ENCODE measurements around the gene PARVB. TPM values are rescaled to one million over a fixed set of nuclear protein-coding genes. Genes with fewer than 3 reads are reported as not detected.

The PARVB gene
- total RNA-seq, 4 donors from 2014 or later: 3.3 to 20.8 (median 11.7) TPM

- Histone ChIP-seq H3K27me3 (no peaks in the 10 kb centered on the region), H3K27ac (peak overlapping the region in 3 of 4 donors; percentile 26 to 60 (median 35)), H3K4me3 (no peak overlapping the region), H3K9me3 (no peaks in the 10 kb centered on the region), H3K36me3 (no peaks in the 10 kb centered on the region), H3K4me1 (peaks cover 7 to 10% (median 9%) of the 10 kb centered on the region in 3 donors)
- 52 to 62% methylated on average over 20 of the region's 20 CpGs for WGBS, 2 donors
- DNase-seq: no peak
- TF ChIP-seq CTCF (IDR thresholded peaks at IDR 0.05) (no peak), POLR2A (IDR thresholded peaks at IDR 0.05) (no peak)
- intact Hi-C loops (cut with DNase I): no loop called here
Measured at GRCh38 chr22:44042249-44043218, 18.4 kb downstream of the PARVB start.

GRCh38 chr22:44045145-44045544 lies 21.0 kb downstream of the PARVB start:
- no peaks in the 10 kb centered on the region for H3K36me3 ChIP-seq
- TF ChIP-seq CTCF (IDR thresholded peaks at IDR 0.05) (no peak), POLR2A (IDR thresholded peaks at IDR 0.05) (no peak)
- DNase-seq: no peak
- H3K9me3 ChIP-seq: no peaks in the 10 kb centered on the region
- H3K27me3 ChIP-seq: no peaks in the 10 kb centered on the region
- H3K27ac ChIP-seq: no peak overlapping the region
- no peak overlapping the region for H3K4me3 ChIP-seq
- H3K4me1 ChIP-seq: peaks cover 0 to 27% (median 4%) of the 10 kb centered on the region in 3 donors
- intact Hi-C loops (cut with DNase I): no loop called here
- WGBS, 2 donors: 70 to 100% methylated on average over 1 of the region's 1 CpG

GRCh38 chr22:44046485-44047141 lies 22.5 kb downstream of the PARVB start:
- Histone ChIP-seq H3K4me3 (no peak overlapping the region), H3K4me1 (peaks cover 0 to 38% (median 4%) of the 10 kb centered on the region in 3 donors), H3K27ac (peak overlapping the region in 1 of 4 donors; percentile 39), H3K9me3 (no peaks in the 10 kb centered on the region), H3K36me3 (no peaks in the 10 kb centered on the region), H3K27me3 (no peaks in the 10 kb centered on the region)
- intact Hi-C loops (cut with DNase I): no loop called here
- DNase-seq: no peak
- WGBS, 2 donors: 88 to 92% methylated on average over 8 to 9 of the region's 14 CpGs
- TF ChIP-seq CTCF (IDR thresholded peaks at IDR 0.05): no peak
- no peak for TF ChIP-seq POLR2A (IDR thresholded peaks at IDR 0.05)

GRCh38 chr22:44047891-44048301 lies 23.8 kb downstream of the PARVB start:
- DNase-seq: no peak
- Histone ChIP-seq H3K4me3 (no peak overlapping the region), H3K4me1 (peaks cover 0 to 43% (median 4%) of the 10 kb centered on the region in 3 donors), H3K9me3 (no peaks in the 10 kb centered on the region), H3K27me3 (no peaks in the 10 kb centered on the region), H3K27ac (peak overlapping the region in 3 of 4 donors; percentile 19 to 52 (median 46)), H3K36me3 (no peaks in the 10 kb centered on the region)
- TF ChIP-seq POLR2A (IDR thresholded peaks at IDR 0.05): no peak
- TF ChIP-seq CTCF (IDR thresholded peaks at IDR 0.05): no peak
- WGBS, 2 donors: 39 to 72% methylated on average over 2 to 5 of the region's 9 CpGs
- intact Hi-C loops (cut with DNase I): no loop called here

All from esophagus squamous epithelium (tissue), 5 donors.